Measurements from ENCODE around the gene MAT1A. TPM values are rescaled to one million over a fixed set of nuclear protein-coding genes. Genes with fewer than 3 reads are reported as not detected.
A peak's percentile ranks its signal among the peaks of the same experiment; 100 is the strongest.

Gene MAT1A
- total and polyA plus RNA-seq, 4 donors = 179 to 759 (median 494) TPM

- 30% methylated on average over 9 of the region's 9 CpGs for WGBS
- peaks cover 12 to 83% (median 69%) of the 10 kb centered on the region in 4 donors for H3K4me1 ChIP-seq (ENCODE audit: control insufficient read depth in 4 of 4, insufficient read depth in 4 of 4, low read length in 3 of 4)
Observed at GRCh38 chr10:80281784-80282765, 7.4 kb downstream of the MAT1A start.

More at GRCh38 chr10:80281784-80282765, 7.4 kb downstream of the MAT1A start:
- Histone ChIP-seq H3K36me3 (ENCODE audit: control insufficient read depth in 4 of 4, insufficient read depth in 3 of 4, low read depth in 1 of 4, low read length in 3 of 4) (peaks cover 8 to 62% (median 47%) of the 10 kb centered on the region in 4 donors), H3K27ac (ENCODE audit: low read depth in 1 of 2, low read length in 2 of 2) (peak overlapping the region; percentile 71 to 98), H3K9me3 (ENCODE audit: control insufficient read depth in 4 of 4, low read length in 3 of 4) (no peaks in the 10 kb centered on the region), H3K27me3 (ENCODE audit: control insufficient read depth in 4 of 4, insufficient read depth in 4 of 4, low read length in 3 of 4) (no peaks in the 10 kb centered on the region), H3K9ac (ENCODE audit: low read depth in 1 of 2, low read length in 2 of 2) (peak overlapping the region in 1 of 2 donors; percentile 71), H3K4me3 (ENCODE audit: low read depth in 1 of 3, low read length in 3 of 3) (peak overlapping the region in 2 of 3 donors; percentile 16 to 20)
- no peak for DNase-seq (ENCODE audit: low spot score)
- TF ChIP-seq TAF1 (conservative IDR thresholded peaks at IDR 0.05) (peak; percentile 40), FOXA1 (IDR thresholded peaks at IDR 0.05) (peak; percentile 67), HNF4G (IDR thresholded peaks at IDR 0.05) (peak; percentile 91), RAD21 (IDR thresholded peaks at IDR 0.05) (peak; percentile 45 to 56), JUND (IDR thresholded peaks at IDR 0.05) (peak; percentile 81 to 90), NR2F2 (IDR thresholded peaks at IDR 0.05) (peak; percentile 98), REST (IDR thresholded peaks at IDR 0.05) (peak; percentile 76), GABPA (IDR thresholded peaks at IDR 0.05 in 1 of 2, conservative IDR thresholded peaks at IDR 0.05 in 1 of 2) (peak in 1 of 2 donors; percentile 47), EGR1 (IDR thresholded peaks at IDR 0.05; ENCODE audit: low read depth in 2 of 2) (peak; percentile 22 to 51), SP1 (IDR thresholded peaks at IDR 0.05) (peak; percentile 97), RXRA (IDR thresholded peaks at IDR 0.05) (peak; percentile 98 to 99), YY1 (IDR thresholded peaks at IDR 0.05) (peak; percentile 82), HNF4A (conservative IDR thresholded peaks at IDR 0.05) (peak; percentile 97 to 98), FOXA2 (IDR thresholded peaks at IDR 0.05) (peak; percentile 70), CTCF (IDR thresholded peaks at IDR 0.05; ENCODE audit: low read depth, low read length, missing input control) (no peak), ZBTB33 (IDR thresholded peaks at IDR 0.05) (peak; percentile 92)
- TF ChIP-seq, protein P1, sequence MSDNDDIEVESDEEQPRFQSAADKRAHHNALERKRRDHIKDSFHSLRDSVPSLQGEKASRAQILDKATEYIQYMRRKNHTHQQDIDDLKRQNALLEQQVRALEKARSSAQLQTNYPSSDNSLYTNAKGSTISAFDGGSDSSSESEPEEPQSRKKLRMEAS (IDR thresholded peaks at IDR 0.05) = peak; percentile 92
- TF ChIP-seq, protein P2, sequence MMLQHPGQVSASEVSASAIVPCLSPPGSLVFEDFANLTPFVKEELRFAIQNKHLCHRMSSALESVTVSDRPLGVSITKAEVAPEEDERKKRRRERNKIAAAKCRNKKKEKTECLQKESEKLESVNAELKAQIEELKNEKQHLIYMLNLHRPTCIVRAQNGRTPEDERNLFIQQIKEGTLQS (IDR thresholded peaks at IDR 0.05) = peak; percentile 96
